Astrocyte of the cerebellum (primary cell): ENCODE measurements around the gene IFITM5.
"Not testable (repeated sequence)": the region's sequence is repeated elsewhere in the genome, so short reads cannot be mapped to it uniquely, and the experiment has no call there.

Experiments used
- DNase-seq: peaks from one replicate; pipeline ENCODE4 v3.0.0-alpha.2; 2011; ENCODE audit warnings: low read depth
- H3K4me3 ChIP-seq: 2 replicates; pipeline ENCODE4 v1.5.1; 2011; ENCODE audit warnings: mild to moderate bottlenecking, low read depth, low read length, moderate library complexity
- in situ Hi-C: cut with HindIII; loops from 2 replicates; pipeline ENCODE4 v1.10.0; 2017; ENCODE audit warnings: low sequenced_read_pairs
- TF ChIP-seq, protein P1 (sequence below): IDR thresholded peaks from 2 replicates; pipeline ENCODE4 v1.5.1; 2012; ENCODE audit warnings: low read length, low read depth, moderate library complexity, mild to moderate bottlenecking; ENCODE audit errors: missing control alignments

Gene IFITM5

GRCh38 chr11:316891-317301, 17.6 kb upstream of the IFITM5 start:
- no peak for DNase-seq
- H3K4me3 ChIP-seq: peak overlapping the region; percentile 61
- TF ChIP-seq, protein P1, sequence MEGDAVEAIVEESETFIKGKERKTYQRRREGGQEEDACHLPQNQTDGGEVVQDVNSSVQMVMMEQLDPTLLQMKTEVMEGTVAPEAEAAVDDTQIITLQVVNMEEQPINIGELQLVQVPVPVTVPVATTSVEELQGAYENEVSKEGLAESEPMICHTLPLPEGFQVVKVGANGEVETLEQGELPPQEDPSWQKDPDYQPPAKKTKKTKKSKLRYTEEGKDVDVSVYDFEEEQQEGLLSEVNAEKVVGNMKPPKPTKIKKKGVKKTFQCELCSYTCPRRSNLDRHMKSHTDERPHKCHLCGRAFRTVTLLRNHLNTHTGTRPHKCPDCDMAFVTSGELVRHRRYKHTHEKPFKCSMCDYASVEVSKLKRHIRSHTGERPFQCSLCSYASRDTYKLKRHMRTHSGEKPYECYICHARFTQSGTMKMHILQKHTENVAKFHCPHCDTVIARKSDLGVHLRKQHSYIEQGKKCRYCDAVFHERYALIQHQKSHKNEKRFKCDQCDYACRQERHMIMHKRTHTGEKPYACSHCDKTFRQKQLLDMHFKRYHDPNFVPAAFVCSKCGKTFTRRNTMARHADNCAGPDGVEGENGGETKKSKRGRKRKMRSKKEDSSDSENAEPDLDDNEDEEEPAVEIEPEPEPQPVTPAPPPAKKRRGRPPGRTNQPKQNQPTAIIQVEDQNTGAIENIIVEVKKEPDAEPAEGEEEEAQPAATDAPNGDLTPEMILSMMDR: no peak
- in situ Hi-C loops: no loop called here

DNA sequence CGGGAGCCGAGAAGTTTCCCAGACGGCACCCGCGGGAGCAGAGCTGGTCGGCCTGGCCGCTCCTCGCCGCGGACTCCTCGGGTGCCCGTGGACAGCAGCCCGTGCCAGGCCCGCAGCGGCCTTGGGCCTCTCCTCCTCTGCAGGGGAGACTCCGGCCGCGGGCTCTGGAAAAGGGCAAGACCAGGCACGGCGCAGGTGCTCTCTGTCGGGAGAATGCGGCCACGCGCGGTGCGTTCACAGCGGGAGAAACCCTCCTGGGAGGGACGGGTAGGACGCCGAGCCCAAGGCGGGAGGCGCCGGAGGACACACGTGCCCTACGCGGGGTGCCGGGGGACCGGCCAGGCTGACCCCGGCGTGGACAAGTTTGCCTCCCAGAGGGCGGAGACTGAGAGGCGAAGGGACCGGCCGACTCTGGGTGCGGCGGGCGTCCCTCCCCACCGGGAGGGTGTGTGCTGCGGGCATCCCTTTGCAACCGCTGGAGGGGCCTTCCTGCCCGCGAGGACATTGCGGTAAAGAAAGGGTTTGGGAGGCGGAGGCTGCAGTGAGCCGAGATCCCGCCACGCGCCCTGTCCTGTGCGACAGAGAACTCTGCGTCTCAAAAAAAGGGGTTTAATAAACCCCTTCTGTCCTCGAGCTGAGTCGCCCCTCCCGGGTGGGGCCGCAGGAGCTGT, 16.8 kb upstream of the IFITM5 start:
- DNase-seq: no peak
- TF ChIP-seq, protein P1: no peak

DNA sequence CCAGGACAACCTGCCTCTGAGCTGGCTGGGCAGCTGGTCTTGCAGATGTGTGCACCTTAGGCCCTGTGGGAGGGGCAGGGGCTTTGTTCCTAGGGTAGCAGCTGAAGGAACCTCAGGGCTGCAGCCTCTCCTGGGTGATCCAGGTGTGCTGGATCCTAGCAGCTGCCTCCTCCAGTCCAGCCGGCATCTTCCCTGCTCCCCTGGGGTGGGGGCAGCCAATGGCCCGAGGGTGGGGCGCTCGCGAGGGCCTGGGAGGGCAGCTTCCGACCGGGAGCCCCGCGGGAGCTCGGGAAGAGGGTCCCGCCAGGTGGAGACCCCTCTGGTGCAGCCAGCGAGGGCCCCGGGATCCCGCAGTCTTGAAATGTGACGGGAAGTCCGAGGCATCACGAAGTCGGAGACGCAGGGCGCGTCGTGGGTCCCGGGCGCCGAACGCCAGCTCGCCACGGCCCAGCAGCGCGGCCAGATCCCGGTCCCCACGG, 16.2 kb upstream of the IFITM5 start:
- TF ChIP-seq, protein P1: no peak
- in situ Hi-C loops: no loop called here
- H3K4me3 ChIP-seq: peak overlapping the region; percentile 61
- no peak for DNase-seq

More for the DNA sequence above, 16.8 kb upstream of the IFITM5 start:
- in situ Hi-C loops: no loop called here
- peak overlapping the region; percentile 61 for H3K4me3 ChIP-seq

- in situ Hi-C loops: no loop called here
- peak overlapping the region; percentile 61 for H3K4me3 ChIP-seq
- no peak for DNase-seq
- TF ChIP-seq, protein P1: no peak
Measured at GRCh38 chr11:315051-315481, 15.7 kb upstream of the IFITM5 start.

DNA sequence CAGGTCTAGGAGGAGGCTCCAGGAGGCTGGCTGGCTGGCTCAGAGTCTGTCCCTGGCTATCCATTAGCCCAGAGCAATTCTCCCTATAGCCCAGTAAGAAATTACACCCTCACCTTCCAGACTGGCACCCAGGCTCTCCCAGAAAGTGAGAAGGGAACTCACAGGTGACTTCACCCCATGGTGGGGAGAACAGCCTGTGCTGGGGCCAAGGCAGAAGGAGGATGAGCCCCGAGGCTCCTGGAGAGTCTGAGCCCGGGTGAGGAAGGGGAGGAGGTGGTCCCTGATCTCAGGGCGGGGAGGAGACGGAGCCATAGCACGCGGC, 15.2 kb upstream of the IFITM5 start:
- H3K4me3 ChIP-seq: peak overlapping the region; percentile 61
- in situ Hi-C loops, DNase-seq: not testable (repeated sequence)

- H3K4me3 ChIP-seq: peak within 1 kb of the TSS; percentile 61
- DNase-seq: peak; percentile 75
- TF ChIP-seq, protein P1: no peak
- in situ Hi-C loops: no loop called here
Measured at GRCh38 chr11:313787-314553, 14.6 kb upstream of the IFITM5 start, which contains the start of gene IFITM1. Gene IFITM1 (plus strand): TSS chr11:314040. CDS start chr11:314171, 131 bp downstream.

- DNase-seq: no peak
- peak overlapping the region; percentile 61 for H3K4me3 ChIP-seq
- in situ Hi-C loops: no loop called here
- TF ChIP-seq, protein P1: no peak
Measured at GRCh38 chr11:313304-313786, 14.0 kb upstream of the IFITM5 start.
